ENCODE measurements around the gene UTS2B. TPM values are rescaled to one million over a fixed set of nuclear protein-coding genes. Genes with fewer than 3 reads are reported as not detected.

UTS2B gene
- total and polyA plus RNA-seq, 2 of the 13 experiments (the other 11 are each of a cell fraction or from before 2014, with no cell fraction given) = 0.03 to 0.46 TPM

- Histone ChIP-seq H3K79me2 (ENCODE audit: insufficient read depth, low read length) (peaks cover 99% of the 10 kb centered on the region), H3K9ac (ENCODE audit: insufficient read depth, low read depth, low read length) (no peak overlapping the region), H3K4me3 (replicated peaks in 1 of 3; ENCODE audit: insufficient read depth in 1 of 3, low read depth in 2 of 3, low read length in 3 of 3) (no peak overlapping the region), H3K36me3 (replicated peaks in 1 of 2; ENCODE audit: control insufficient read depth in 1 of 2, insufficient read depth in 2 of 2, low read length in 2 of 2) (no peaks in the 10 kb centered on the region; a peak in 1 of 5 replicates), H3K9me3 (ENCODE audit: low read length) (no peaks in the 10 kb centered on the region), H3K4me2 (ENCODE audit: low read depth, low read length) (no peak overlapping the region), H2AFZ (ENCODE audit: low read length) (no peak overlapping the region), H4K20me1 (ENCODE audit: insufficient read depth, low read length) (peaks cover 55% of the 10 kb centered on the region), H3K27me3 (ENCODE audit: control insufficient read depth in 1 of 2, insufficient read depth in 2 of 2, low read length in 2 of 2) (no peaks in the 10 kb centered on the region), H3K27ac (ENCODE audit: extremely low read length, insufficient read depth, low read length) (no peak overlapping the region), H3K4me1 (ENCODE audit: insufficient read depth, low read length) (peaks cover 79% of the 10 kb centered on the region)
- ChIA-PET CTCF (ENCODE audit: low intra/inter-chr PET ratio, low total read pairs) (no interaction called here), POLR2A (no interaction called here)
- ATAC-seq (no peak), FAIRE-seq (no peak), DNase-seq (ENCODE audit: low spot score) (no peak)
- BruUV-seq (replicated peaks) = no TSS peak
- TF ChIP-seq ZNF629 (CRISPR knock-in tag; conservative IDR thresholded peaks at IDR 0.05) (no peak), RBM22 (optimal IDR thresholded peaks at IDR 0.05; ENCODE audit: low read length) (no peak), PATZ1 (CRISPR knock-in tag; IDR thresholded peaks at IDR 0.05) (no peak), TCF12 (IDR thresholded peaks at IDR 0.05) (no peak), TCF12 (CRISPR knock-in tag; IDR thresholded peaks at IDR 0.05) (no peak), SMAD9 (CRISPR knock-in tag; IDR thresholded peaks at IDR 0.05) (no peak)
- intact Hi-C loops (cut with micrococcal nuclease; ENCODE audit: unreplicated experiment) (no loop called here), in situ Hi-C loops (cut with HindIII; ENCODE audit: extremely low pct_ligation_motif_present, low pct_unique_long_range_greater_than_20kb) (no loop called here)
- 100% methylated on average over 1 of the region's 1 CpG for WGBS (ENCODE audit: low lambda C conversion rate)
Measured at GRCh38 chr3:191340966-191341365, 10.6 kb upstream of the UTS2B start.

GRCh38 chr3:191340351-191340750 is 10.0 kb upstream of the UTS2B start:
- no peak for FAIRE-seq
- Histone ChIP-seq H3K4me3 (replicated peaks in 1 of 3; ENCODE audit: insufficient read depth in 1 of 3, low read depth in 2 of 3, low read length in 3 of 3) (no peak overlapping the region), H4K20me1 (ENCODE audit: insufficient read depth, low read length) (peaks cover 53% of the 10 kb centered on the region), H3K4me1 (ENCODE audit: insufficient read depth, low read length) (peaks cover 85% of the 10 kb centered on the region), H3K9ac (ENCODE audit: insufficient read depth, low read depth, low read length) (no peak overlapping the region), H2AFZ (ENCODE audit: low read length) (no peak overlapping the region), H3K27me3 (ENCODE audit: control insufficient read depth in 1 of 2, insufficient read depth in 2 of 2, low read length in 2 of 2) (no peaks in the 10 kb centered on the region), H3K36me3 (replicated peaks in 1 of 2; ENCODE audit: control insufficient read depth in 1 of 2, insufficient read depth in 2 of 2, low read length in 2 of 2) (no peaks in the 10 kb centered on the region; a peak in 1 of 5 replicates), H3K27ac (ENCODE audit: extremely low read length, insufficient read depth, low read length) (no peak overlapping the region), H3K4me2 (ENCODE audit: low read depth, low read length) (no peak overlapping the region), H3K9me3 (ENCODE audit: low read length) (no peaks in the 10 kb centered on the region), H3K79me2 (ENCODE audit: insufficient read depth, low read length) (peaks cover 99% of the 10 kb centered on the region)
- POLR2A ChIA-PET = no interaction called here
- BruUV-seq (replicated peaks) = no TSS peak
- DNase-seq (ENCODE audit: low spot score) = no peak
- ATAC-seq = no peak
- in situ Hi-C loops (cut with HindIII; ENCODE audit: extremely low pct_ligation_motif_present, low pct_unique_long_range_greater_than_20kb) = no loop called here
- intact Hi-C loops (cut with micrococcal nuclease; ENCODE audit: unreplicated experiment) = no loop called here
- CTCF ChIA-PET (ENCODE audit: low intra/inter-chr PET ratio, low total read pairs) = no interaction called here
- WGBS (ENCODE audit: low lambda C conversion rate) = 93% methylated on average over 2 of the region's 2 CpGs
- TF ChIP-seq SMARCC2 (IDR thresholded peaks at IDR 0.05) (no peak), BCL3 (CRISPR knock-in tag; IDR thresholded peaks at IDR 0.05) (no peak), ZNF782 (CRISPR knock-in tag; IDR thresholded peaks at IDR 0.05; ENCODE audit: borderline replicate concordance) (no peak), ZNF589 (CRISPR knock-in tag; conservative IDR thresholded peaks at IDR 0.05) (no peak), ZNF282 (IDR thresholded peaks at IDR 0.05; ENCODE audit: partially characterized antibody) (no peak), HIC2 (CRISPR knock-in tag; IDR thresholded peaks at IDR 0.05; ENCODE audit: low read depth) (no peak), HNRNPH1 (optimal IDR thresholded peaks at IDR 0.05; ENCODE audit: low read depth, low read length) (no peak), ZNF180 (CRISPR knock-in tag; IDR thresholded peaks at IDR 0.05; ENCODE audit: borderline replicate concordance, low read depth) (no peak), ZNF740 (CRISPR knock-in tag; IDR thresholded peaks at IDR 0.05) (no peak)
